ENCODE results near the gene DDX56.

Gene DDX56

GRCh38 chr7:44595934-44596635 lies 22.4 kb upstream of the DDX56 start:
- no peak for TF ChIP-seq CTCF (IDR thresholded peaks at IDR 0.05; ENCODE audit: low read depth, low read length)
- no peak overlapping the region for H3K4me3 ChIP-seq (ENCODE audit: low read depth, low read length)

DNA sequence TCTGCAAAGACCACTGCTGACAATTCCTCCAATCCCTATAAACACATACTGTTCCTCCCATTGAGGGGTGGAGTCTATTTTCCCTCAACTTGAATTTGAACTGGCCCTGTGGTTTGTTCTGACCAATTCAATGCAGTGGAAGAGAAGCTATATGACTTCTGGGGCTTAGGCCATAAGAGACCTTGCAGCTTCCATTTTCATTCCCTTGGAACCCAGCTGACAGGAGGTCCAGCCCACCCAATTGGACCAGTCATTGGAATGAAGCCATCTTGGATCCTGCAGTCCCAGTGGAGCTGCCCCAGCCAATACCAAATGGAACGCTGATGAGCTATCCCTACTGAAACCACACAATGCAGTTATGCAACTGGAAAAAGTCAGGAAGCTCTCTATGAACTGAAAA lies 17.2 kb upstream of the DDX56 start:
- no peak overlapping the region for H3K4me3 ChIP-seq (ENCODE audit: low read depth, low read length)
- no peak for TF ChIP-seq CTCF (IDR thresholded peaks at IDR 0.05; ENCODE audit: low read depth, low read length)

DNA sequence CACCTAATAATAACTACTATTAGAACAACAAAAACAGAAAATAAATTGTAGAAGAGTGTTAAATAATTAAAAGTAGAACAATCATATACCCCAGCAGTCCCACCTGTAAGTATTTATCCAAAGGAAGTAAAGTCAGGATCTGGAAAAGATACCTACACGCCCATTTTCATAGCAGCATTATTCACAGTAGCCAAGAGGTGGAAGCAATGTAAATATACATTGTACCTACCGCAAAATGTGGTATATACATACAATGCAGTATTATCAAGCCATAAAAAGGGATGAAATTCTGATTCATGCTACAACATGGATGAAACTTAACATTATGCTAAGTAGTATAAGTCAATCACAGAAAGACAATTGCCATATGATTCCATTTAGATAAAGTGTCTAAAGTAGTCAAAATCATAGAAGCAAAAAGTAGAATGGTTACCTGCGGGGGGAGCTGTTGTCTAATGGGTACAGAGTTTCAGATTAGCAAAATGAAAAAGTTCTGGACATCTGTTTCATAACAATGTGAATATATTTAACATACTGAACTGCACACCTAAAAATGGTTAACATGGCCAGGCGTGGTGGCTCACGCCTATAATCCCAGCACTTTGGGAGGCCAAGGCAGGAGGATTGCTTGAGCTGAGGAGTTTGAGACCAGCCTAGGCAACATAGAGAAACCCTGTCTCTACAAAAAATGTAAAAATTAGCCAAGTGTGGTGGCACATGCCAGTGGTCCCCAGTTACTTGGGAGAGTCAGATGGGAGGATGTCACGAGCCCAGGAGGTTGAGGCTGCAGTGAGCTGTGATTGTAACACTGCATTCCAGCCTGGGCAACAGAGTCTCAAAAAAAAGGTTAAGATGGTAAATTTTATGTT lies 14.4 kb upstream of the DDX56 start:
- H3K4me3 ChIP-seq (ENCODE audit: low read depth, low read length) = no peak overlapping the region
- TF ChIP-seq CTCF (IDR thresholded peaks at IDR 0.05; ENCODE audit: low read depth, low read length) = peak; percentile 39; the same call in 1 of the 2 replicates

GRCh38 chr7:44583146-44583865 lies 9.6 kb upstream of the DDX56 start:
- H3K4me3 ChIP-seq (ENCODE audit: low read depth, low read length) = peak overlapping the region; percentile 88
- no peak for TF ChIP-seq CTCF (IDR thresholded peaks at IDR 0.05; ENCODE audit: low read depth, low read length)

DNA sequence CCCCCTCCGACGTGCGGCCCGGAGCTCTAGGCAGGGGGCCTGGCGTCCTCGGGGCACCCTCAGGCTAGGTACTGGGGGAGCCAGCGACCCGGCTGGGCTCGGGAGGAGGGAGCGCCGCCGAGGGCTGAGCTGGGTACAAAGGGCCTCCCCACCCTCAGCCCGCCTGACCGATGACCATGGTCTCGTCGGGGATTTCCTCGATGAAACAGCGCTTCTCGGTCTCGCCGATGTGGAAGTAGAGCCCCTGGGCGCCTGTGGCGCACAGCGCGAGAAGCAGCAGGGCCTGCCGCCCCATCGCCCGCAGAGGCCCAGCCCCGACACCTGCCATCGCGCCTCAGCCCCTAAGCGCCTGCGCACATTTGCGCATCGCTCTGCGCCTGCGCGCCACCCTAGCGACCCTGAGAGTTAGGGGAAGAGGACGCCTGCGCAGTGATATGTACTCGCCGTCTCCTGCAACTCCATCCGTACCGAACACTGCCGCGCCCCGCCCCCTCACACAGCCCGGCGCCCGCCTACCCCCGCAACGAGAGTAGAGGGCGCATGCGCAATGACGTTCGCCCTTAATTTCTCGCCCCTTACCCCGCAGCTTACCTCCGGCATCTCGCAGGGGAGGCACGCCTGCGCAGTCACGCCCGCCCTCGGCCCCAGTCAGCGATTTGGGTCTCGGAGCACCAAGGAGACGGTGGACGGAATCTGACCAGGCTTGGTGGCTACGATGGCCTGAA lies 8.3 kb upstream of the DDX56 start, which contains the start of gene TMED4:
Gene TMED4, minus strand, starts transcription at position 353 of the 725 bp plus-strand sequence. Its CDS starts 25 bp downstream, at position 328.
- TF ChIP-seq CTCF (IDR thresholded peaks at IDR 0.05; ENCODE audit: low read depth, low read length) = no peak
- H3K4me3 ChIP-seq (ENCODE audit: low read depth, low read length) = peak within 1 kb of the TSS; percentile 88

DNA sequence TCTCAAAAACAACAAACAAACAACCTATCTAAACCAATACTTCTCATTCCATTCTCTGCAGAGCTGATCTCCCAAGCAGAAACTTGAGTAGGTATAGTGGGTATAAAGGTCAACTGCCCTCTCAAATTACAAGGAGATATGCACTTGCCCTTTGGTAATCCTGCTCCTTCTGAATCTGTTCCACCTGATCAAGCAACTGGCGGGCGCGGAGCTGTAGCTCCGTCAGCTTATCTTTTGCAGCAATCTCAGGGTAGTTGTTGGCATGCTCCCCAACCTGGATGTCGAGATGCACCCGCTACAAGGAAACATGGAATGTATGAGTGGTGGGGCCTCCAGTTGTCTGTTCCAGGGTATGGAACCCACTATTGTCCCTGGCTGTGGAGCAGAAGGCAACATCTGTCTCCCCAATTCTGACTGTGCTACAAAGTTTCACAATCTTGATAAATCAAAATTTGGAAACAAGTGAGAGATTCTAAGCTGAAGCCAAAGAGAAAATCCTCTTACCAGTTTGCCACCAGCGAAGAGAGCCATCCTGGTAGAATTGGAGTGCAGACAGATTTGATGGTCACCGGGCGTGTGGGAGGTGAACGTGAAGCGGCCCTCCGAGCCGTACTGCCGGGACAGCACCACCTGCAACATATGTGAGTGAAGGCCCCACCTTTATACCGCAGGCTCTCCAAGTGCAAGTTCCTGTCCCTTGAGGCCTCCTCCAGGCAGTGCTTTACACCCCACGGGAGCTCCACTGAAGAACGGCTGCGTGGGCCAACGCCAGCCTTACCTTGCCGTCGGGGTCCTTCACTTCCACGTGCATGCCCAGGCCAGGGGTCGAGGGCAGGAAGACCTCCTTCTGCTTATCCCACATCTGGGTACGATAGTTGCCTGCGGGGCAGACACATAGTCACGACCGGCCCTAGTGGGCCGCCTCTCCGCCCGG lies 7.5 kb upstream of the DDX56 start:
- H3K4me3 ChIP-seq (ENCODE audit: low read depth, low read length) = peak overlapping the region; percentile 88
- TF ChIP-seq CTCF (IDR thresholded peaks at IDR 0.05; ENCODE audit: low read depth, low read length) = no peak

Measured in WI38 (cell line).